Activated gamma-delta T cell (primary cell): Measurements from ENCODE around the gene OR4C12.
"Not testable (repeated sequence)": the region's sequence is repeated elsewhere in the genome, so short reads cannot be mapped to it uniquely, and the experiment has no call there.

Source experiments
- DNase-seq: peaks from one replicate; lab custom pipeline; 2025; lab: John Stamatoyannopoulos, UW
- total RNA-seq, 2 donors: gene quantifications; one replicate each; lab custom pipeline; 2026; lab: John Stamatoyannopoulos, UW

OR4C12 gene
- 0 reads per million in 2 donors for total RNA-seq

- not testable (repeated sequence) for DNase-seq
Observed at GRCh38 chr11:49982435-49982834, at the start of gene OR4C12. Gene OR4C12, minus strand, starts transcription at chr11:49982535. Its CDS starts 34 bp downstream, at chr11:49982501.

GRCh38 chr11:50030193-50030592 is 47.9 kb upstream of the OR4C12 start:
- DNase-seq: no peak

- no peak for DNase-seq
Observed at GRCh38 chr11:49995565-49995964, 13.2 kb upstream of the OR4C12 start.

- not testable (repeated sequence) for DNase-seq
Observed at GRCh38 chr11:49973439-49973838, 8.9 kb downstream of the OR4C12 start.

- no peak for DNase-seq
Observed at GRCh38 chr11:49952091-49952490, 30.2 kb downstream of the OR4C12 start, which contains the start of gene OR4C13. Gene OR4C13, plus strand, starts transcription at chr11:49952391. Its CDS starts 32 bp downstream, at chr11:49952423.

- not testable (repeated sequence) for DNase-seq
Observed at GRCh38 chr11:49948701-49949100, 33.6 kb downstream of the OR4C12 start.
